Measurements from ENCODE around the gene CDCA5.
A peak's percentile ranks its signal among the peaks of the same experiment; 100 is the strongest.

Gene CDCA5

GRCh38 chr11:65118097-65118837 is 34.4 kb upstream of the CDCA5 start:
- DNase-seq (ENCODE audit: low read depth) = no peak
- no peak overlapping the region for H3K4me3 ChIP-seq (ENCODE audit: control insufficient read depth, low read depth, low read length)
- no peak for TF ChIP-seq CTCF (IDR thresholded peaks at IDR 0.05; ENCODE audit: control insufficient read depth, insufficient read depth, low read depth, low read length, missing control alignments)

- DNase-seq (ENCODE audit: low read depth) = peak; percentile 93
- peak within 1 kb of the TSS; percentile 63 for H3K4me3 ChIP-seq (ENCODE audit: control insufficient read depth, low read depth, low read length)
- TF ChIP-seq CTCF (IDR thresholded peaks at IDR 0.05; ENCODE audit: control insufficient read depth, insufficient read depth, low read depth, low read length, missing control alignments) = peak; percentile 93
These were observed 33.6 kb upstream of the CDCA5 start, which contains the start of gene ZNHIT2 for GRCh38 chr11:65117206-65118096. ZNHIT2 (minus strand) TSS chr11:65117701; CDS start chr11:65117653, 48 bp downstream.

- DNase-seq (ENCODE audit: low read depth) = no peak
- peak overlapping the region; percentile 63 for H3K4me3 ChIP-seq (ENCODE audit: control insufficient read depth, low read depth, low read length)
- TF ChIP-seq CTCF (IDR thresholded peaks at IDR 0.05; ENCODE audit: control insufficient read depth, insufficient read depth, low read depth, low read length, missing control alignments) = peak; percentile 4
These were observed 32.7 kb upstream of the CDCA5 start for GRCh38 chr11:65116370-65117205.

GRCh38 chr11:65115361-65116082 is 31.7 kb upstream of the CDCA5 start:
- DNase-seq (ENCODE audit: low read depth) = no peak
- H3K4me3 ChIP-seq (ENCODE audit: control insufficient read depth, low read depth, low read length) = no peak overlapping the region
- TF ChIP-seq CTCF (IDR thresholded peaks at IDR 0.05; ENCODE audit: control insufficient read depth, insufficient read depth, low read depth, low read length, missing control alignments) = no peak

GRCh38 chr11:65114538-65115171 is 30.8 kb upstream of the CDCA5 start:
- TF ChIP-seq CTCF (IDR thresholded peaks at IDR 0.05; ENCODE audit: control insufficient read depth, insufficient read depth, low read depth, low read length, missing control alignments) = no peak
- no peak for DNase-seq (ENCODE audit: low read depth)
- H3K4me3 ChIP-seq (ENCODE audit: control insufficient read depth, low read depth, low read length) = no peak overlapping the region
